ENCODE data around the gene HAUS2. TPM values are rescaled to one million over a fixed set of nuclear protein-coding genes. Genes with fewer than 3 reads are reported as not detected.

HAUS2 gene
- polyA plus RNA-seq, 2 of the 4 experiments (the other 2 are of a cell fraction): 15.7 to 31.0 TPM

DNA sequence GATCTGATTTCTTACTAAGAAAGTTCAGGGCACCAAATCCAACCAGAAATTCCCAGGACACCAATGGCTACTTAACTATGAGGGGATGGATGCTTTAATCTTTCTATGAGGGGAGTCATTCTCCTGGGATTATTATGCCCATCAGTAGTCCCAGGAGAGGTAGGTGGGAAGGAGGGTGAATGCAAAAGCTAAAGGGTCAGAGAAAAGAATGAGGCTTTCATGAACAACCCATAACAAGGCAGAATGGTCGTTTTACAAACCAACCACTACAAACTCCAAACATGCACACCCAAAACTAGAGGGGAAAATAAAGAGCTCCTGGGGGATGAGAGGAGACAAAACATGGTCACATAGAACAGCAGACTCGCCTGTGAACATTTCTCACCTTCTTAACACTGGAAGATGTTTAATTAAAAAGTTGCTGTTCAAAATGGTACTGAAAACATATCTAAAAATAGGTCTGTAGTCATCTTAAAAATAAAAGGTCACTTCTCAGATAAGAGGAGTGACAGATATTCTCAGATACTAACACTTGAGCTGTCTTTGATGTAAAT lies 30.4 kb downstream of the HAUS2 start:
- no peak for ATAC-seq
- DNase-seq (ENCODE audit: low read depth in 1 of 2, low spot score in 1 of 2): no peak
- no peak for TF ChIP-seq NPAS2 (CRISPR knock-in tag; IDR thresholded peaks at IDR 0.05; ENCODE audit: borderline replicate concordance)
- TF ChIP-seq, protein P1, sequence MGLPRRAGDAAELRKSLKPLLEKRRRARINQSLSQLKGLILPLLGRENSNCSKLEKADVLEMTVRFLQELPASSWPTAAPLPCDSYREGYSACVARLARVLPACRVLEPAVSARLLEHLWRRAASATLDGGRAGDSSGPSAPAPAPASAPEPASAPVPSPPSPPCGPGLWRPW (IDR thresholded peaks at IDR 0.05): no peak
- TF ChIP-seq TFCP2L1 (CRISPR knock-in tag; IDR thresholded peaks at IDR 0.05): no peak
- no peak for TF ChIP-seq RNF2 (IDR thresholded peaks at IDR 0.05; ENCODE audit: borderline replicate concordance, low read depth)
- TF ChIP-seq MYC (IDR thresholded peaks at IDR 0.05; ENCODE audit: borderline replicate concordance, low read length): no peak
- TF ChIP-seq ZFP36 (IDR thresholded peaks at IDR 0.05; ENCODE audit: borderline replicate concordance, partially characterized antibody): no peak
- TF ChIP-seq CHD2 (IDR thresholded peaks at IDR 0.05; ENCODE audit: low read length, partially characterized antibody): no peak
- TF ChIP-seq NR3C1 (IDR thresholded peaks at IDR 0.05): no peak
- TF ChIP-seq FOXS1 (CRISPR knock-in tag; IDR thresholded peaks at IDR 0.05): no peak
- TF ChIP-seq ZNF302 (CRISPR knock-in tag; IDR thresholded peaks at IDR 0.05): no peak
- TF ChIP-seq RCOR1 (IDR thresholded peaks at IDR 0.05; ENCODE audit: low read depth, low read length): no peak
- TF ChIP-seq EHMT2 (IDR thresholded peaks at IDR 0.05; ENCODE audit: low read depth): no peak
- TF ChIP-seq, protein P2, sequence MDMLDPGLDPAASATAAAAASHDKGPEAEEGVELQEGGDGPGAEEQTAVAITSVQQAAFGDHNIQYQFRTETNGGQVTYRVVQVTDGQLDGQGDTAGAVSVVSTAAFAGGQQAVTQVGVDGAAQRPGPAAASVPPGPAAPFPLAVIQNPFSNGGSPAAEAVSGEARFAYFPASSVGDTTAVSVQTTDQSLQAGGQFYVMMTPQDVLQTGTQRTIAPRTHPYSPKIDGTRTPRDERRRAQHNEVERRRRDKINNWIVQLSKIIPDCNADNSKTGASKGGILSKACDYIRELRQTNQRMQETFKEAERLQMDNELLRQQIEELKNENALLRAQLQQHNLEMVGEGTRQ (IDR thresholded peaks at IDR 0.05): no peak
- no peak for TF ChIP-seq PHF8 (IDR thresholded peaks at IDR 0.05; ENCODE audit: borderline replicate concordance, low read depth)
- Histone ChIP-seq H3K4me1 (peaks cover 14% of the 10 kb centered on the region; the same call in 1 of the 3 replicates), H3K4me2 (no peak overlapping the region), H3K4me3 (no peak overlapping the region), H3K27ac (no peak overlapping the region), H3K9me3 (no peaks in the 10 kb centered on the region)
- CTCF ChIA-PET: no interaction called here
- FAIRE-seq: no peak
- POLR2A ChIA-PET: no interaction called here
- 42% methylated on average over 2 of the region's 2 CpGs for WGBS (ENCODE audit: missing lambda C conversion rate)

- POLR2A ChIA-PET: interaction anchor here (1.4 kb wide), 1 partner anchor 33 kb away, joined by 3 read pairs; the partner anchor contains the start of genes HAUS2 and LRRC57
- whole genome bisulfite sequencing (ENCODE audit: missing lambda C conversion rate): 3% methylated on average over 18 of the region's 37 CpGs
- CTCF ChIA-PET: interaction anchor here (0.7 to 1.3 kb wide), 3 partner anchors 16 to 77 kb away, joined by 3 to 4 read pairs (median 3); no protein-coding TSS in a partner anchor
- FAIRE-seq (no peak), DNase-seq (ENCODE audit: low read depth in 1 of 2, low spot score in 1 of 2) (peak; percentile 34 to 57), ATAC-seq (peak; percentile 99)
- H3K9me3 ChIP-seq: no peaks in the 10 kb centered on the region
- H3K4me3 ChIP-seq: peak overlapping the region; percentile 39
- H3K27ac ChIP-seq: peak overlapping the region; percentile 38 to 81; a peak in 5 of 6 replicates
- TF ChIP-seq, protein P3, sequence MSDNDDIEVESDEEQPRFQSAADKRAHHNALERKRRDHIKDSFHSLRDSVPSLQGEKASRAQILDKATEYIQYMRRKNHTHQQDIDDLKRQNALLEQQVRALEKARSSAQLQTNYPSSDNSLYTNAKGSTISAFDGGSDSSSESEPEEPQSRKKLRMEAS (IDR thresholded peaks at IDR 0.05): peak; percentile 51; the same call in 1 of the 2 replicates
- no peak for TF ChIP-seq ELK1 (IDR thresholded peaks at IDR 0.05; ENCODE audit: low read depth, low read length)
- peaks cover 8% of the 10 kb centered on the region; the same call in 1 of the 3 replicates for H3K4me1 ChIP-seq
- H3K4me2 ChIP-seq: peak overlapping the region; percentile 67
These were observed 32.7 kb downstream of the HAUS2 start for GRCh38 chr15:42581272-42581730.

DNA sequence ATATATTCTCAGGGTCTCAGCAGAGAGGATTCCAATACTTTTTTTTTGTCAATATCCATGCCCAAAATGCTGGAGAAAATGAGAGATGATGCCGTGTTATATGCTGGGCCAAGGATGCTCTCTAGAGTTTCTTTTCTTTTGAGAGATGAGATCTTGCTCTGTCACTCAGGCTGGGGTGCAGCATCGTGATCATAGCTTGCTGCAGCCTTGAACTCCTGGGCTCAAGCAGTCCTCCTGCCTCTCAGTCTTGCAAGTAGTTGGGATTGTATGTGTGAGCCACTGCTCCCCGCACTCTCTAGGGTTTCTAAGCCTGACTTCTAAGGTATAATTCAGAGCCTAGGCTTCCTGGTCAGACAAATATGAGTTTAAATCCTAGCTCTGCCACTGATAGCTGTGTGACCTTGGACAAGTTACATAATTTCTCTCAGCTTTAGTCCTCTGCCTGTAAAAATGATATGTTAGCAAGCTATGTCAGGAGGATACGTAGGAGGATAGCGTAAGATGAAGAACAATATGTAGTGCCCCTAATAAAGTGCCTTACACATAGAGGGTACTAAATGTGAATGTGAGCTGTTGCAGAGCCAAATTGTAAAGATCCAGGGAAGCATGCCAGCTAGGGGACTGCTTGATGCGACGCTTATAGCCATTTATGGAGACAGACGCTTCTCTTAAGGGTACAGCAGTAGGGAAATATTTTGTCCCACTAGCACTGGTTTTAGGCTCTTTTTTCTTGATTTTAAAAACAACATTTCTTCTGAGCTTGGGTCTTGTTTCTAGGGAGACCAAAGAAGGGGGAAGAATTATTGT lies 34.1 kb downstream of the HAUS2 start:
- DNase-seq (ENCODE audit: low read depth in 1 of 2, low spot score in 1 of 2): no peak
- ATAC-seq: no peak
- 93% methylated on average over 8 of the region's 8 CpGs for WGBS (ENCODE audit: missing lambda C conversion rate)
- Histone ChIP-seq H3K27ac (no peak overlapping the region), H3K4me2 (no peak overlapping the region), H3K4me1 (0 out of 3 replicates have a peak, but pooled peaks cover 4% of the 10 kb centered on the region), H3K9me3 (no peaks in the 10 kb centered on the region), H3K4me3 (no peak overlapping the region)
- ChIA-PET POLR2A (no interaction called here), CTCF (interaction anchor here (1.3 kb wide), 1 partner anchor 22 kb away, joined by 3 read pairs; no protein-coding TSS in a partner anchor)
- no peak for FAIRE-seq
- TF ChIP-seq EHF (CRISPR knock-in tag; IDR thresholded peaks at IDR 0.05) (no peak), CBX2 (IDR thresholded peaks at IDR 0.05; ENCODE audit: borderline replicate concordance, low read depth) (no peak), ELK1 (IDR thresholded peaks at IDR 0.05; ENCODE audit: low read depth, low read length) (no peak), FOXS1 (CRISPR knock-in tag; IDR thresholded peaks at IDR 0.05) (no peak), POLR2AphosphoS2 (conservative IDR thresholded peaks at IDR 0.05; ENCODE audit: low read length) (no peak), FOSB (CRISPR knock-in tag; IDR thresholded peaks at IDR 0.05) (no peak), NR3C1 (IDR thresholded peaks at IDR 0.05) (no peak), BHLHE40 (IDR thresholded peaks at IDR 0.05; ENCODE audit: low read depth, low read length) (no peak), CEBPB (IDR thresholded peaks at IDR 0.05) (no peak), JUNB (IDR thresholded peaks at IDR 0.05) (no peak), HOXA7 (CRISPR knock-in tag; IDR thresholded peaks at IDR 0.05) (no peak), SMC3 (IDR thresholded peaks at IDR 0.05) (no peak), RFX5 (IDR thresholded peaks at IDR 0.05) (no peak)
- TF ChIP-seq, protein P4, sequence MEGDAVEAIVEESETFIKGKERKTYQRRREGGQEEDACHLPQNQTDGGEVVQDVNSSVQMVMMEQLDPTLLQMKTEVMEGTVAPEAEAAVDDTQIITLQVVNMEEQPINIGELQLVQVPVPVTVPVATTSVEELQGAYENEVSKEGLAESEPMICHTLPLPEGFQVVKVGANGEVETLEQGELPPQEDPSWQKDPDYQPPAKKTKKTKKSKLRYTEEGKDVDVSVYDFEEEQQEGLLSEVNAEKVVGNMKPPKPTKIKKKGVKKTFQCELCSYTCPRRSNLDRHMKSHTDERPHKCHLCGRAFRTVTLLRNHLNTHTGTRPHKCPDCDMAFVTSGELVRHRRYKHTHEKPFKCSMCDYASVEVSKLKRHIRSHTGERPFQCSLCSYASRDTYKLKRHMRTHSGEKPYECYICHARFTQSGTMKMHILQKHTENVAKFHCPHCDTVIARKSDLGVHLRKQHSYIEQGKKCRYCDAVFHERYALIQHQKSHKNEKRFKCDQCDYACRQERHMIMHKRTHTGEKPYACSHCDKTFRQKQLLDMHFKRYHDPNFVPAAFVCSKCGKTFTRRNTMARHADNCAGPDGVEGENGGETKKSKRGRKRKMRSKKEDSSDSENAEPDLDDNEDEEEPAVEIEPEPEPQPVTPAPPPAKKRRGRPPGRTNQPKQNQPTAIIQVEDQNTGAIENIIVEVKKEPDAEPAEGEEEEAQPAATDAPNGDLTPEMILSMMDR (IDR thresholded peaks at IDR 0.05): no peak

All from A549 (cell line).